GM12865 (cell line): ENCODE results near the gene ANO7.

ENCODE experiments used
- DNase-seq: peaks from one replicate; pipeline ENCODE4 v3.0.0; 2010; ENCODE audit warnings: low read depth
- H3K4me3 ChIP-seq: 2 replicates; pipeline ENCODE4 v1.5.1; 2011; ENCODE audit warnings: mild to moderate bottlenecking, low read depth, low read length, control low read depth
- TF ChIP-seq, protein P1 (sequence below): IDR thresholded peaks from 2 replicates; pipeline ENCODE4 v1.5.1; 2011; ENCODE audit warnings: low read length, control low read depth, low read depth, inconsistent platforms; ENCODE audit not compliant: insufficient read depth; ENCODE audit errors: missing control alignments

The ANO7 gene

DNA sequence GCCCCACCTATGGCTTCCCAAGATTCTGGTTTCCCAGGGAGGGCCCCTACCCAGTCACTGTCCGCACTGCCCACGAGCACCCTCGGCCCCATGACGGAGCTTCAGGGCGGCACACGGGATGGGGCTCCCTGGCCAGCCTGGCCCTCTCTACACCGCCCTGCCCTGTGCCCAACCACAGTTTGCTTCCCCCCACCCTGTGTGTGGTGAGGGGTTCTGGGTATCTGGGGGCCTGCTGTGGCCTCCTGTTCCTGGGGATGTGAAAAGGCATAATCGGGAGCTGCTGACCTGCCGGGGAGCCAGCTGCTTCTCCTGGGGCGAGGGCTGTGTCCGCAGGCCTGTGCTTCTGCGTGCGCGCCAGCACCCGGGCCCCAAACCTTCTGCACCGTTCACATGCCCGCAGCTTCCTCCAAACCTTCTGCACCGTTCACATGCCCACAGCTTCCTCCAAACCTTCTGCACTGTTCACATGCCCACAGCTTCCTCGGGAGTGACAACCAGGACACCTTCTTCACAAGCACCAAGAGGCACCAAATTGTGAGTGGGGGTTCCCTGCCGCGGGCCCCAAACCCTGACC lies 12.4 kb downstream of the ANO7 start:
- H3K4me3 ChIP-seq: no peak overlapping the region
- TF ChIP-seq, protein P1, sequence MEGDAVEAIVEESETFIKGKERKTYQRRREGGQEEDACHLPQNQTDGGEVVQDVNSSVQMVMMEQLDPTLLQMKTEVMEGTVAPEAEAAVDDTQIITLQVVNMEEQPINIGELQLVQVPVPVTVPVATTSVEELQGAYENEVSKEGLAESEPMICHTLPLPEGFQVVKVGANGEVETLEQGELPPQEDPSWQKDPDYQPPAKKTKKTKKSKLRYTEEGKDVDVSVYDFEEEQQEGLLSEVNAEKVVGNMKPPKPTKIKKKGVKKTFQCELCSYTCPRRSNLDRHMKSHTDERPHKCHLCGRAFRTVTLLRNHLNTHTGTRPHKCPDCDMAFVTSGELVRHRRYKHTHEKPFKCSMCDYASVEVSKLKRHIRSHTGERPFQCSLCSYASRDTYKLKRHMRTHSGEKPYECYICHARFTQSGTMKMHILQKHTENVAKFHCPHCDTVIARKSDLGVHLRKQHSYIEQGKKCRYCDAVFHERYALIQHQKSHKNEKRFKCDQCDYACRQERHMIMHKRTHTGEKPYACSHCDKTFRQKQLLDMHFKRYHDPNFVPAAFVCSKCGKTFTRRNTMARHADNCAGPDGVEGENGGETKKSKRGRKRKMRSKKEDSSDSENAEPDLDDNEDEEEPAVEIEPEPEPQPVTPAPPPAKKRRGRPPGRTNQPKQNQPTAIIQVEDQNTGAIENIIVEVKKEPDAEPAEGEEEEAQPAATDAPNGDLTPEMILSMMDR: no peak
- no peak for DNase-seq

DNA sequence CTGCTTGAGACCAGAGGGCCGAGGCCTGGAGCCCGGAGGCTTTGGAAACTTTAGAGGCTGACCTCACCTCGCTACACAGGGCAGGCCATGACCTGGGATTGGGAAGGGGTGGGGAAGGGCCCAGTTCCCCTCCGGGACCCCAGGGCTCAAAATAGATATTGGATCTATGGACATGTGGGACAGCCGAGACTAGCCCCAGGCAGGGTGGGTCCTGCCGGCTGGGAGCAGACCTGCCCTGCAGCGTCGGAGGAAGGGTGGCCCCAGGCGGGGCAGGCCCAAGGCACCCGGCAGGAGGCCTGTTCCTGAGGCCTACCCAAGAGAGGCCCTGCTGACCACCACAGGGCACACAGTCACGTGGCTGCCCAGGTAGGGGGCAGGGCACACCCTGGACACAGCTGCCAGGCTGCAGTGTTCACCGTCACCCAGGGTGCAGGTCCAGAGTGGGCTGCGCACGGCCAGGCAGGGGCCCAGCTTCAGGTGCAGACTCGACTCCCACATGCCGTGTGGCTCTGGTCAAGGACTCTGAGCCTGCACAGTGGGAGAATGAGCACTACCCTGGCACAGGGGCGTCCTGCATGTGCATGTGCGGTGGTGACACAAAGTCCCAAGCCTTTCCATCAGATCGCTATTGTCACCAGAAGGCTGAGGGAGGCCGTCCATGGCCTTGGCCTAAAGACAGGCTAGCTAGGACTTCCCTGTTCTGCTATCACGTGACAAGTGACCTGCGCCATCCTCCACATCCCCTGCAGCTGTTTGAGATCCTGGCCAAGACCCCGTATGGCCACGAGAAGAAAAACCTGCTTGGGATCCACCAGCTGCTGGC lies 13.2 kb downstream of the ANO7 start:
- TF ChIP-seq, protein P1: no peak
- DNase-seq: no peak
- H3K4me3 ChIP-seq: no peak overlapping the region

DNA sequence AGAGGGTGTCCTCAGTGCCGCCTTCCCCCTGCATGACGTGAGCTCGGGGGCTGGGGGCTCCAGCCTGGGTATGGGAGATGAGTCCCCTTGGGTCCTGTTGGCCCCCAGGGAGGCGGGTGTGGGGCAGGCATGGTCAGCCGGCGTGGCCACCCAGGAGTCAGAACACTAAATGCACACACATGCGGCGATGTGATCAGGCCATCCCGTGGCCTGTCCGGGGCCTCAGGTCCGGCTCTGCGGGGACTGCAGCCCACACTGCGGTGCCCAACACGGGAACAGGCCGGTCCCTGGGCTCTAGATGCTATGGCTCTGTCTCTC lies 13.8 kb downstream of the ANO7 start:
- DNase-seq: no peak
- TF ChIP-seq, protein P1: no peak
- no peak overlapping the region for H3K4me3 ChIP-seq

DNA sequence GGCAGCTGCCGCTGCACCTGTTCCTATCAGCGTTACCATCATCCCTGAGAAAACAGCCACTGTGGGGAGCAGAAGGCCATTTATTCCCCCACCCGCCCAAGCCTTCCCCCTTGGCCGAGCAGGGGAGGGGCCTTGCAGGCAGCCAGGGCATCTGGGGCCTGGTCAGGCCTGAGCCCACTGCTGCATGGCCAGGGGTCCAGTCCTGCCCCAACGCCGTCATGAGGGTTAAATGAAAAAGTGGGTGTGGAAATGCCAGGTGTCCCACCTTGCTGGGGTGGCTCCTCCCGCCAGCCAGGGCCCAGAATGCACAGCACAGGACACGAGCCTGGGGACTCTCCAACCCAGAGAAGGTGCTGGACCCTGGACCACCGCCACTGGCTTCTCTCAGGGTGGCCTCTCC lies 14.2 kb downstream of the ANO7 start:
- DNase-seq: no peak
- TF ChIP-seq, protein P1: no peak
- no peak overlapping the region for H3K4me3 ChIP-seq

DNA sequence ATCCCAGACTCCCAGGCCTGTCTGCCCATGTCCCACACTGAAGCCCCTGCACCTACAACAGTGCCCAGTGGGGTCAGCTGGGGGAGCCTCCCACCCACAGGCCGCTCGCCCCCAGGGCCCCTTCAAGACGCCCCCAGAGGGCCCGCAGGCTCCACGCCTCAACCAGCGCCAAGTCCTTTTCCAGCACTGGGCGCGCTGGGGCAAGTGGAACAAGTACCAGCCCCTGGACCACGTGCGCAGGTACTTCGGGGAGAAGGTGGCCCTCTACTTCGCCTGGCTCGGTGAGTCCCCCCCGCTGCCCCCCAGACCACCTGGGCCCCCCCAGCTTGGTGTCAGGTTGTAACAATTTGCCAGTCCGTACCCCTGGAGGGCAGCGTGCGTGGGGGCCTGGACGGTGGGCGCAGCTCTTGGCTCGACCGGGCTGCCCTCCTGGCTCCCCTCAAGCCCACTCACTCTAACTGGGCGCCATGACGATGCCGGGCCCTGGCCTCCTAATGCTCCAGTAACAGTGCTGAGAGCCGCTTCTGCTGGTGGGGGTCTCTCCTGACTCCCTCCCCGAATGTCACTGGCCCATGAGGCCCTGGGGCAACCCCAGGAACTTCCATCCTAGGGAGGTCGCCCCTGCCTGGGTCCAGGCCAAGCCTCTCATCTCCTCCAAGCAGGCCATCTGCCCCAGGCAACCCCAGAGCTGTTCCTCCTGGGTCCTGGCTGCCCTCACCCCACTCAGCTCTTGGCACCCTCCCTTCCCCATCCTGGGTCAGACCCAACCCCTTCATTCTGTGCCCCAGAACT lies 14.9 kb downstream of the ANO7 start:
- DNase-seq: no peak
- H3K4me3 ChIP-seq: no peak overlapping the region
- TF ChIP-seq, protein P1: no peak

DNA sequence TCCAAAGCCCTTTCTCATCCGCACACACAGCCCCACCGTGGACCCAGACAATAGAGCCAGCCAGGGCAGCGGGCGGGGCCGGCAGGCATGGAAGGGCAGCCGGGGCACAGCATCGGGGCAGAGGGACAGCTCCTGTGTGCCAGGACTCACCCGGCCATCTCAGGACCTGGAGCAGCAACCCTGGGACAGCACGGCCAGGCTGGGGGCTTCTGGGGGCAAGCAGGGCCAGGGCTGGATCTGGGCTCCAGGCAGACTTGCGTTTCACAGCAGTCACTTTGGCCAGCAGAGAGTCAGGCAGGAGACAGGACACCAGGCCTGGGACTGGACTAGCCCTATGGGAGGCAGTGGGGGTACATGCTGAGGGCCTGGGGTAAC lies 15.5 kb downstream of the ANO7 start:
- TF ChIP-seq, protein P1: no peak
- no peak for DNase-seq

More for the DNA sequence above, 15.5 kb downstream of the ANO7 start:
- no peak overlapping the region for H3K4me3 ChIP-seq
